HCT116 (cell line): ENCODE data around the gene CBFB. TPM values are rescaled to one million over a fixed set of nuclear protein-coding genes. Genes with fewer than 3 reads are reported as not detected.

Source experiments
- ATAC-seq: fragments of 200-7000 bp; cut with Tn5 transposase; 2 replicates; pipeline ENCODE4 v1.9.1; 2020; ENCODE audit warnings: mild to moderate bottlenecking, moderate library complexity
- BruUV-seq: library from RNA; stranded (reverse); fragments of 400-500 nt; replicated peaks from 2 replicates; lab custom pipeline; 2021; lab: Mats Ljungman, UMichigan
- CTCF ChIA-PET: fragments of 300-600 bp; sonication (Branson Sonifier 250); formaldehyde crosslinking; loops from one replicate; lab custom pipeline; 2021; ENCODE audit warnings: antibody characterized with exemption; lab: Charles Lee
- POLR2A ChIA-PET: fragments of 300-600, 350-600 bp; sonication (Branson Sonifier 250); formaldehyde crosslinking; loops from one replicate; lab custom pipeline; 2021; ENCODE audit warnings: antibody characterized with exemption; lab: Charles Lee
- RAD21 ChIA-PET, 2 experiments: fragments of 300-600 bp; sonication (Branson Sonifier 250); formaldehyde crosslinking; loops; one replicate each; lab custom pipeline; 2023; ENCODE audit warnings: low total read pairs in 2 of 2; ENCODE audit not compliant: uncharacterized antibody in 2 of 2, unreplicated experiment in 2 of 2, low non-redundant PET in 1 of 2; lab: Charles Lee
- DNase-seq: peaks from one replicate; pipeline ENCODE4 v3.0.0-alpha.2; 2010; ENCODE audit warnings: low read depth, low spot score
- H2AFZ ChIP-seq: fragments of 200-600 bp; shearing (Covaris generic), sonication (generic); 2 replicates; pipeline ENCODE4 v1.6.1; 2017; ENCODE audit warnings: low read depth, mixed run types, mixed read lengths, antibody characterized with exemption, low read length; ENCODE audit not compliant: poor library complexity, severe bottlenecking
- H3K27ac ChIP-seq: 2 replicates; pipeline ENCODE4 v1.5.1; 2012; ENCODE audit warnings: low read depth, low read length
- H3K27me3 ChIP-seq: fragments of 200-600 bp; sonication (generic); 2 replicates; pipeline ENCODE4 v1.6.1; 2016; ENCODE audit warnings: mixed run types, low read length, mixed read lengths; ENCODE audit not compliant: insufficient read depth
- H3K36me3 ChIP-seq, 2 experiments: fragments of 200-500 bp in 1 of 2; fragments of 200-600 bp in 1 of 2; sonication (Bioruptor generic) in 1 of 2; sonication (generic) in 1 of 2; 2 replicates each; pipeline versions ENCODE4 v1.5.1 to v1.6.1; 2014 to 2016; ENCODE audit warnings: low read length in 2 of 2, inconsistent platforms in 1 of 2, mixed read lengths in 1 of 2, mixed run types in 1 of 2; ENCODE audit not compliant: insufficient read depth in 2 of 2, control insufficient read depth in 1 of 2
- H3K4me1 ChIP-seq, 2 experiments: fragments of 200-600 bp in 1 of 2; sonication (generic) in 1 of 2; 2 replicates each; pipeline versions ENCODE4 v1.5.1 to v1.6.1; 2012 to 2017; ENCODE audit warnings: low read length in 2 of 2, inconsistent platforms in 1 of 2, mild to moderate bottlenecking in 1 of 2, mixed read lengths in 1 of 2, mixed run types in 1 of 2, moderate library complexity in 1 of 2; ENCODE audit not compliant: insufficient read depth in 2 of 2, control insufficient read depth in 1 of 2
- H3K4me2 ChIP-seq: fragments of 200-600 bp; sonication (generic); 2 replicates; pipeline ENCODE4 v1.6.1; 2017; ENCODE audit warnings: mixed run types, low read length, mixed read lengths
- H3K4me3 ChIP-seq, 2 experiments: fragments of 200-600 bp in 1 of 2; sonication (generic) in 1 of 2; replicated peaks in 1 of 2; 2 replicates each; pipeline ENCODE4 v1.5.1; 2011 to 2016; ENCODE audit warnings: low read length in 2 of 2, control low read depth in 1 of 2, low read depth in 1 of 2, mild to moderate bottlenecking in 1 of 2, mixed read lengths in 1 of 2, mixed run types in 1 of 2
- H3K79me2 ChIP-seq: fragments of 200-600 bp; sonication (generic); 2 replicates; pipeline ENCODE4 v1.6.1; 2017; ENCODE audit warnings: mild to moderate bottlenecking, mixed run types, low read length, moderate library complexity, mixed read lengths; ENCODE audit not compliant: insufficient read depth
- H3K9ac ChIP-seq: fragments of 200-600 bp; sonication (generic); 2 replicates; pipeline ENCODE4 v1.6.1; 2016; ENCODE audit warnings: low read length, mixed read lengths
- H3K9me2 ChIP-seq: fragments of 200-600 bp; sonication (generic), shearing (Covaris generic); 2 replicates; pipeline ENCODE4 v1.6.1; 2017; ENCODE audit warnings: mixed run types, mild to moderate bottlenecking, moderate library complexity; ENCODE audit not compliant: insufficient read depth
- H3K9me3 ChIP-seq, 2 experiments: fragments of 200-500 bp in 1 of 2; fragments of 200-600 bp in 1 of 2; sonication (Bioruptor generic) in 1 of 2; sonication (generic) in 1 of 2; 2 replicates each; pipeline ENCODE4 v1.6.1; 2014 to 2017; ENCODE audit warnings: low read length in 2 of 2, mixed read lengths in 2 of 2, inconsistent platforms in 1 of 2, low read depth in 1 of 2, mild to moderate bottlenecking in 1 of 2, mixed run types in 1 of 2, moderate library complexity in 1 of 2; ENCODE audit not compliant: control insufficient read depth in 1 of 2, insufficient read depth in 1 of 2
- H4K20me1 ChIP-seq: fragments of 200-600 bp; sonication (generic), shearing (Covaris generic); 2 replicates; pipeline ENCODE4 v1.6.1; 2017; ENCODE audit warnings: mixed run types, mild to moderate bottlenecking, moderate library complexity; ENCODE audit not compliant: insufficient read depth
- EZH2 ChIP-seq: fragments of 200-600 bp; sonication (generic); IDR thresholded peaks from 2 replicates; pipeline ENCODE4 v1.6.1; 2017; ENCODE audit warnings: antibody characterized with exemption, mixed run types
- YY1 ChIP-seq: IDR thresholded peaks from 2 replicates; pipeline ENCODE4 v1.6.1; 2011; ENCODE audit warnings: low read length, low read depth, moderate library complexity, mild to moderate bottlenecking; ENCODE audit not compliant: insufficient replicate concordance; ENCODE audit errors: extremely low read depth
- ZFX ChIP-seq: fragments of 450-650 bp; IDR thresholded peaks from 2 replicates; pipeline ENCODE4 v1.6.1; 2017
- intact Hi-C: fragments of 100-400 bp; cut with micrococcal nuclease; formaldehyde crosslinking; loops from 2 replicates; pipeline ENCODE4 v1.10.0; 2022
- total RNA-seq: library from RNA; stranded (reverse); gene quantifications from one replicate; pipeline ENCODE4 v1.2.1, GENCODE V29; 2021; ENCODE audit not compliant: unreplicated experiment
- TF ChIP-seq, protein P1 (sequence below): IDR thresholded peaks from 2 replicates; pipeline ENCODE4 v1.6.1; 2012
- TF ChIP-seq, protein P2 (sequence below): IDR thresholded peaks from 2 replicates; pipeline ENCODE4 v1.6.1; 2011; ENCODE audit warnings: mild to moderate bottlenecking, low read length, moderate library complexity; ENCODE audit not compliant: insufficient replicate concordance; ENCODE audit errors: extremely low read depth
- TF ChIP-seq, protein P3 (sequence below), 3 experiments: fragments of 200-600 bp in 1 of 3; sonication (generic) in 1 of 3; IDR thresholded peaks in 2 of 3; conservative IDR thresholded peaks in 1 of 3; 2 replicates each; pipeline ENCODE4 v1.5.1; 2012 to 2017; ENCODE audit warnings: low read depth in 2 of 3, low read length in 2 of 3, antibody characterized with exemption in 1 of 3, borderline replicate concordance in 1 of 3, control low read depth in 1 of 3, mild to moderate bottlenecking in 1 of 3, mixed read lengths in 1 of 3, mixed run types in 1 of 3, moderate library complexity in 1 of 3; ENCODE audit not compliant: insufficient read depth in 1 of 3

The CBFB gene
- total RNA-seq, 1 experiment from 2014 or later: 101 TPM

DNA sequence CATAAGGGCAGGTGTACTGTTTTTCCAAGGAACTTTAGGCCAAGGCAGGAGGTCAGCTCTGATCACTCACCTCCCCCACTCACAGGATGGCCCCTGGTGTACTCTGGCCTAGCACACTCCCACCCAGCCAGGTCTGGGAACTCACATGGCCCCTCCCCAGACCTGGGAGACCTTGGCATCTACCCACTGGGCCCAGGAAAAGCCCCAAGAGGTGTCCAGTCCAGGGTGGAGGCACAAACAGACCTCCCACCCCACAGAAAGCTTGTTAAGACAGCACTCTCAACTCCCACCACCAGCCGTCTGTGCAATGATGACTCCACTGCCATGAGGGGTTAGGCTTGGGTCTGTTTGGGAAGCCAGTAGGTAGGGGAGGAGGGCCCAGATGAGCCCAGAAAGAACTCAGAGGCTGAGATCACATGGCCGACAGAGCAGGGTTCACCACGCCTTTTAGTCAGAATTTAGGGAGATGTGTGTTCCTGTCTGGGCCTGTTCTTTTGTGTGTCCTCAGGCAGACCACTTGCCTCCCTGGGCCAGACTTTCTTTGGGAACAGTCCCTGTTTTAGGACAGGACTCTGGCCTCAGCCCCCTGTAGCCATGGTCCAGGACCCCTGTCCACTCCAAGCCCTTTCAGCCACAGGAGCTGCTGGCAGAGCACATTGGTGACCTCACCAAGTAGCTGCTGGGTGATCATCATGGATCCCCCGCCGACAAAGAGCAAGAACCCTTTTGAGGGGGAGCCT lies 12.1 kb upstream of the CBFB start:
- TF ChIP-seq YY1 (no peak), EZH2 (no peak), ZFX (no peak)
- TF ChIP-seq, protein P1, sequence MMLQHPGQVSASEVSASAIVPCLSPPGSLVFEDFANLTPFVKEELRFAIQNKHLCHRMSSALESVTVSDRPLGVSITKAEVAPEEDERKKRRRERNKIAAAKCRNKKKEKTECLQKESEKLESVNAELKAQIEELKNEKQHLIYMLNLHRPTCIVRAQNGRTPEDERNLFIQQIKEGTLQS: no peak
- TF ChIP-seq, protein P2, sequence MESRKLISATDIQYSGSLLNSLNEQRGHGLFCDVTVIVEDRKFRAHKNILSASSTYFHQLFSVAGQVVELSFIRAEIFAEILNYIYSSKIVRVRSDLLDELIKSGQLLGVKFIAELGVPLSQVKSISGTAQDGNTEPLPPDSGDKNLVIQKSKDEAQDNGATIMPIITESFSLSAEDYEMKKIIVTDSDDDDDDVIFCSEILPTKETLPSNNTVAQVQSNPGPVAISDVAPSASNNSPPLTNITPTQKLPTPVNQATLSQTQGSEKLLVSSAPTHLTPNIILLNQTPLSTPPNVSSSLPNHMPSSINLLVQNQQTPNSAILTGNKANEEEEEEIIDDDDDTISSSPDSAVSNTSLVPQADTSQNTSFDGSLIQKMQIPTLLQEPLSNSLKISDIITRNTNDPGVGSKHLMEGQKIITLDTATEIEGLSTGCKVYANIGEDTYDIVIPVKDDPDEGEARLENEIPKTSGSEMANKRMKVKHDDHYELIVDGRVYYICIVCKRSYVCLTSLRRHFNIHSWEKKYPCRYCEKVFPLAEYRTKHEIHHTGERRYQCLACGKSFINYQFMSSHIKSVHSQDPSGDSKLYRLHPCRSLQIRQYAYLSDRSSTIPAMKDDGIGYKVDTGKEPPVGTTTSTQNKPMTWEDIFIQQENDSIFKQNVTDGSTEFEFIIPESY: no peak
- TF ChIP-seq, protein P3, sequence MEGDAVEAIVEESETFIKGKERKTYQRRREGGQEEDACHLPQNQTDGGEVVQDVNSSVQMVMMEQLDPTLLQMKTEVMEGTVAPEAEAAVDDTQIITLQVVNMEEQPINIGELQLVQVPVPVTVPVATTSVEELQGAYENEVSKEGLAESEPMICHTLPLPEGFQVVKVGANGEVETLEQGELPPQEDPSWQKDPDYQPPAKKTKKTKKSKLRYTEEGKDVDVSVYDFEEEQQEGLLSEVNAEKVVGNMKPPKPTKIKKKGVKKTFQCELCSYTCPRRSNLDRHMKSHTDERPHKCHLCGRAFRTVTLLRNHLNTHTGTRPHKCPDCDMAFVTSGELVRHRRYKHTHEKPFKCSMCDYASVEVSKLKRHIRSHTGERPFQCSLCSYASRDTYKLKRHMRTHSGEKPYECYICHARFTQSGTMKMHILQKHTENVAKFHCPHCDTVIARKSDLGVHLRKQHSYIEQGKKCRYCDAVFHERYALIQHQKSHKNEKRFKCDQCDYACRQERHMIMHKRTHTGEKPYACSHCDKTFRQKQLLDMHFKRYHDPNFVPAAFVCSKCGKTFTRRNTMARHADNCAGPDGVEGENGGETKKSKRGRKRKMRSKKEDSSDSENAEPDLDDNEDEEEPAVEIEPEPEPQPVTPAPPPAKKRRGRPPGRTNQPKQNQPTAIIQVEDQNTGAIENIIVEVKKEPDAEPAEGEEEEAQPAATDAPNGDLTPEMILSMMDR (IDR thresholded peaks at IDR 0.05 in 2 of 3, conservative IDR thresholded peaks at IDR 0.05 in 1 of 3; ENCODE audit: borderline replicate concordance in 1 of 3, insufficient read depth in 1 of 3, low read depth in 2 of 3, low read length in 2 of 3): no peak
- Histone ChIP-seq H3K4me3 (no peak overlapping the region), H3K4me1 (peaks cover 20 to 30% of the 10 kb centered on the region in 2 experiments), H3K9me3 (no peaks in the 10 kb centered on the region), H3K27ac (no peak overlapping the region; the same call in 1 of the 2 replicates), H3K9me2 (no peaks in the 10 kb centered on the region), H3K79me2 (no peaks in the 10 kb centered on the region), H3K27me3 (no peaks in the 10 kb centered on the region), H2AFZ (no peak overlapping the region), H3K9ac (no peak overlapping the region), H3K4me2 (no peak overlapping the region), H3K36me3 (no peaks in the 10 kb centered on the region), H4K20me1 (no peaks in the 10 kb centered on the region)
- DNase-seq (no peak), ATAC-seq (no peak)
- CTCF ChIA-PET: interaction anchor here (1.2 to 3.9 kb wide), 12 partner anchors 10 to 181 kb away, joined by 5 to 79 read pairs (median 13); partner anchors contain the start of genes B3GNT9, CBFB, ELMO3 and FBXL8
- POLR2A ChIA-PET: interaction anchor here (2.0 kb wide), 1 partner anchor 138 kb away, joined by 8 read pairs; no protein-coding TSS in a partner anchor
- intact Hi-C loops: no loop called here
- no TSS peak for BruUV-seq
- RAD21 ChIA-PET: interaction anchor here in 1 of 2 experiments (1.7 kb wide), 1 partner anchor 63 kb away, joined by 5 read pairs; no protein-coding TSS in a partner anchor
